ENCODE data around the gene SLC17A3.

Gene SLC17A3, protein sequence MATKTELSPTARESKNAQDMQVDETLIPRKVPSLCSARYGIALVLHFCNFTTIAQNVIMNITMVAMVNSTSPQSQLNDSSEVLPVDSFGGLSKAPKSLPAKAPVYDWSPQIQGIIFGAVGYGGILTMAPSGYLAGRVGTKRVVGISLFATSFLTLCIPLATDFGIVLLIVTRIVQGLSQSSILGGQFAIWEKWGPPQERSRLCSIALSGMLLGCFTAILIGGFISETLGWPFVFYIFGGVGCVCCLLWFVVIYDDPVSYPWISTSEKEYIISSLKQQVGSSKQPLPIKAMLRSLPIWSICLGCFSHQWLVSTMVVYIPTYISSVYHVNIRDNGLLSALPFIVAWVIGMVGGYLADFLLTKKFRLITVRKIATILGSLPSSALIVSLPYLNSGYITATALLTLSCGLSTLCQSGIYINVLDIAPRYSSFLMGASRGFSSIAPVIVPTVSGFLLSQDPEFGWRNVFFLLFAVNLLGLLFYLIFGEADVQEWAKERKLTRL

DNA sequence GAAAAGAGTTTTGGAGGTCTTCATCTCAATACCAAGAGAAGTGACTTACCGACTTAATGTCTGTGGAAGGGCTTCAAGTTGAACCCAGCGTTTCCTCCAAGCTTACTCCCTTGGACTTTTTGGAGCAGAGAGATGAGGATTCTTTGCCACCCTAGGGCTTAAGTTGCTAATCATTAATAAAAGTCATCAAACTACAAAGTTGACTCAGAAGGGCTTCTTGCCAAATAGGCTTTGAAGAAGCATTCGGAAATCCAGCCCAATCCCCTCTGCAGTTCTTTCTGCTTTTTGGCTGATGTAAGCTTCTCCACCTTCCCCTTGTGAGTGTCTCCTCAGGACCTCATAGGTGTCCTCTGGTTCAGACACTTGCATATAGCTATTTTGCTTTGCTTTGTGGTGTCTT lies at the start of gene SLC17A3:
SLC17A3 (minus strand) TSS at position 126 of the 400 bp plus-strand sequence. CDS start 5,856 bp downstream, outside the sequence.
- DNase-seq (ENCODE audit: low spot score), result no peak

DNA sequence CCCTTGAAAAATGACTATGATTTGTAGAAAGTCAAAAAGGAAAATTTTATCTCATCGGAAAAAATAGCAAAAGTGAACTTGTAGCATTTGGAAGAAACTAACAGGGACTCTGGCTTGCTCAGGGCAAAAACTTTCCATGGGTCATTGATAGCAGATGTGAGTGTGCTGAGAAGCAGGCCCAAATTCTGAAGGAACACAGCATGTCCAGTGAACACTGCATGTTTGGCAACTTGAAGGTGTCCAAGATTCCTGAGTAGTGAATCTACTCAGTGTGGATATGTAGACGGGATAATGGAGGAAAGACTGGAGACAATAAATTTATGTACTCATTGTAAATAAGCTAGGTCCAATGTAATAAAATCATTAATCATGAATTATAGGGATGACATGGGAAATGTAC lies 48.3 kb upstream of the SLC17A3 start:
- DNase-seq (ENCODE audit: low spot score), result no peak

DNA sequence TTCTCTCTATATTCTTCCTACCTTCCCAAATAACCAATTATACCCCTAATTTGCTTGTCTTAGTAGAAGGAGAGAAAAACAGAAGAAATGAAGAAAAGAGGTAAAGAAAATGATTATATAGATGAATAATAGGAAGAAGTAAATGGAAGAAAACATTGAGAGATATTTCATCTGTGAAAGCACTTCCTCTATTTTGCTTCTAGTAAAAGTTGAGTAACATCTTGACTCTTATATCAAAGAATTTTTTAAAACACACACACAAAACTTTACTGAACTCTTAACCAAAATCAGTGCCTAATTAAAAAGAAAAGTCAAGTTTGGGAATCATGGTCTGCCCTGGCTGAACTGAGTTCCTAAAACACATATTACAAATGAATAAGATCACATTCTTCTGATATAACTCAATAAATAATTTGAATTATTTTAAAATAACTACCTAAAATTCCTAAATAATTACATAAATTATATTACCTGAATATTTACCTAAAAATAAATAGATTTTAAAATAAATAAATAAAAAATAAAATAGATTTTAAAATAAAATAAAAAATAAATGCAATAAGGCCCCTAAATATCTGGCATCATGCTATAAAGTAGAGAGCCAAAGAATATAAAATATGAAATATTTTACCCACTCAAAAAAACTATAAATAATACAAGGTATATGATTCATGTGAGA lies 47.6 kb upstream of the SLC17A3 start:
- DNase-seq (ENCODE audit: low spot score), result no peak

- DNase-seq (ENCODE audit: low spot score), result no peak
Measured at GRCh38 chr6:25919657-25920056, 45.6 kb upstream of the SLC17A3 start.

- no peak for DNase-seq (ENCODE audit: low spot score)
Measured at GRCh38 chr6:25918083-25918683, 44.1 kb upstream of the SLC17A3 start.

DNA sequence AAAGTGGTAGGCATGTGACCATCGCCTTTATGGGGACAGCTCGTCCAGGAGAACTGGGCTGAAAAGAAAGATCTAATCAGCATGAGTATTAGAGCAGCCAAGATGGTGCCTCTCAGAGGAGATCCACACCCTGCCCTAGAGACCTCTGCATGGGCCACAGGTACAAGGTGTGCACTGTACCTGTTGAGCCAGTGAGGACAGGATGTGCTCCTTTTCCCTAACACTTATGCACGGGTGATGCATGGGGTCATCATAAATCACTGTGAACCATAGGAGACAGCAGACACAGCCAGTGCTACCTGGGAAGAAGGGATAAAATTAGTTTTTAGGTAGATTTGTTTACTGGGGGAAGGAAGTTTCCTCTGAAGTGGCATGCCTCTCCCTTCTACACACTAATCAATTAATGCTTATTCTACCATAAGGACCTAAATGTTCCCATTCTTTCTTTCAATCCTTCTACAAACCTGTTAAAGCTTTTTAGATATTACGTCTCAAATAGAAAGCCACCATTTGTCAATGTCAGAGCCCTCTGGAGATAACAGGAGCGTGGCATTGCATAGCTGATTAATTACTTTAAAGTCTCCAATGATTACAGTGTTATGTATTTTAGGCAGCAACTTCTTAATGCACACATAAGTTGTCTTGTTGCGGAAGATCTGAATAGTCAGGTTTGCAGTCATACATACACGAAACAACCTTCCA lies 42.9 kb upstream of the SLC17A3 start:
- DNase-seq (ENCODE audit: low spot score), result no peak

DNA sequence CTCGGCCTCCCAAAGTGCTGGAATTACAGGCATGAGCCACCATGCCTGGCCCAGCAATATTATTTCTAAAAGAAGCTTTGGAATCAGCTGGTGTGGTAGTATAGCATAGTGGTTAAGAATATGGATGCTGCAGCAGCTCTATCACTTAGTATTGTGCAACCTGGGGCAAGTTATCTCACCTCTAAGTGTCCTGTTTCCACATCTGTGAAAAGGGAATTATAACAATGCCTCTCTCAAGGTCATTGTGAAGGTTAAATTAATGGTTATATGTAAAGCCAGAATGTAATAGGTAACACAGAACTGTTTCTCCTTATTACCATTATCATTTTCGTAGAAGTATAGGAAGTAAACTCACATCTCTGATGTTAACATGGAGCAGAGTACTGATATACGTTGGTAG lies 42.3 kb upstream of the SLC17A3 start:
- no peak for DNase-seq (ENCODE audit: low spot score)

- no peak for DNase-seq (ENCODE audit: low spot score)
Measured at GRCh38 chr6:25913741-25914140, 39.7 kb upstream of the SLC17A3 start.

GRCh38 chr6:25911351-25911750 lies 37.3 kb upstream of the SLC17A3 start:
- no peak for DNase-seq (ENCODE audit: low spot score)

DNA sequence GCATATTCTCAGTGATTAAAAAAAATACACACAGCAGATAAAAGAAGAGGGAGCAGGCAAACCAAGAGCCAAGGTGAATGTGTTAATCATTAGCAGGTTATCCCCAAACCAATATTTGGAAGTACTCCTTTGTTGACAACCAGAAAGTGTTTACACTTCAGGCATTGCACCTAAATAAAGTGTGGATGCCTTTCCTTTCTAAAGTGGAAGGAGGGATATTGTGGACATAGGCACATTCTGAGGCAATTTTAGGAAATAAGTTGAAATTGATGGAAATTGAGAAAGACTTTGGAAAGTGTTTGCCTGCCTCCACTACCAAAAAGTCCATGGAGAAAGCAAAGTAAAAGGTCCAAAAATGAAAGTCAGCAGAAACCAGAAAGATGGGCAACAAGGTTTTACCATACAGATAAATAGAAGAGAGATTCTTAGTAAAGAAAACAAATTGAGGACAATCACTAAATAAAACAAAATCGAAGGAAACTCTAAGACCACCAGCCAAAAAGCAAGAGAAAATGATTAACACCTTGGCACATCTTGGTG lies 33.5 kb upstream of the SLC17A3 start:
- DNase-seq (ENCODE audit: low spot score), result no peak

DNA sequence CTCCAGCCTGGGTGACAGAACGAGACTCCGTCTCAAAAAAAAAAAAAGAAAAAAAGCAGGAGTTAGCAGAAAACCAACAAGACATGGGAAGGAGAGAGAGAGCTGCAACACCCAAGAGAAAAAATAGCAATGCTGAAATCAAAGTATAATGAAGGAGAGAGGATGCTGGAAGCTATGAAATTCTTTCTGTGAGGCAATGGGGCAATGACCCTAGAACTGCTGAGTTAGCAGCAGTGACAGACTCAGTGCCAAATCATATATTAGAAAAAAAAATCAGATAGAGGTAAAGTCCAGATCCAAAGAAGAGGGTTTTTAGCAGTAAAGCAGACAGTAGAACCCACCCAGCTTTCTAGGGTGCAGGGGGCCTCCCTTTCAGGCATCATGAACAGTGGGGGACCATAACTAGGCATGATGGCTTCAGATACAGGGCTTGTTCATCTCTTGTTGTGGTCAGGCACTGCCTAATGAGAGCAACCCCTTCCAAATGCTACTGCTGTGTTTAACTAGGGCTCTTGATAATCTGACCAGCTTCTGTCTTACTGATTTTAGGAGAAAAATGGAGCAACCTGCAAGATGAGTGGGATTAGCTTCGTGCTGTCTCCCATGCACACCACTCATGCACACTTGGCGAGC lies 29.5 kb upstream of the SLC17A3 start:
- DNase-seq (ENCODE audit: low spot score), result no peak

GRCh38 chr6:25902071-25902470 lies 28.0 kb upstream of the SLC17A3 start:
- no peak for DNase-seq (ENCODE audit: low spot score)

GRCh38 chr6:25900843-25901242 lies 26.8 kb upstream of the SLC17A3 start:
- DNase-seq (ENCODE audit: low spot score), result no peak

GRCh38 chr6:25899580-25900408 lies 25.8 kb upstream of the SLC17A3 start:
- DNase-seq (ENCODE audit: low spot score), result no peak

- DNase-seq (ENCODE audit: low spot score), result no peak
Measured at GRCh38 chr6:25899123-25899522, 25.1 kb upstream of the SLC17A3 start.

DNA sequence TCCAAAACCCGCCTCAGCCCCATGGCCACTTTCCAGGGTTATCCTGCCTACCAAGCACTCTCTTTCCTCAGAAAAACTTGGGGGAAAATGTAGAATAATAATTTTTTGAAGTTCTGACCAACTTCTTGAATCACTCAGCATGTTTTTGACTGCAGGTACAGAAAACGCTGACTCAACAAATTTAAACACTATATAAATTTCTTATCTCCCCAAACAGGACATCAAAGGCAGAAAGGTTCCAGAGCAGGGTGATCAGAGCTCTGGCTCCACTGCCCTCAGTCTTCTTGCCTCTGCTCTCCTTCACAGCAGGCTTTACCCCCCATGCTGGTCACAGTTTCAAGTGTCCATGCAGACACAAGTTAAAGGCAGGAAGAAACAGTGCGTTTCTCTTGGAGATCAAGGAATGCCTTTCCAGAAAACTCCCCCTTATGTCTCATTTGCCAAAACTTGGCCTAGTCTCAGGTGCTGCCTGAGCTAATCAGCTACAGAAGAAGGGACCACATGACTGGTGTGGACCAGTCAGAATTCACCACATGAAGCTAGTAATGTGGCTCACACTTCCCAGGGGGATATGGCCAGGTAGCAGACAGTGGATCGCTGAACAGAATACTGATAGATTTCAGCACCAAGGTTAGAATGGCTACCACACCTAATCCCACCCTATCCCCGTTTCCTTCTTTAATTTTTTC lies 24.4 kb upstream of the SLC17A3 start:
- DNase-seq (ENCODE audit: low spot score), result no peak

DNA sequence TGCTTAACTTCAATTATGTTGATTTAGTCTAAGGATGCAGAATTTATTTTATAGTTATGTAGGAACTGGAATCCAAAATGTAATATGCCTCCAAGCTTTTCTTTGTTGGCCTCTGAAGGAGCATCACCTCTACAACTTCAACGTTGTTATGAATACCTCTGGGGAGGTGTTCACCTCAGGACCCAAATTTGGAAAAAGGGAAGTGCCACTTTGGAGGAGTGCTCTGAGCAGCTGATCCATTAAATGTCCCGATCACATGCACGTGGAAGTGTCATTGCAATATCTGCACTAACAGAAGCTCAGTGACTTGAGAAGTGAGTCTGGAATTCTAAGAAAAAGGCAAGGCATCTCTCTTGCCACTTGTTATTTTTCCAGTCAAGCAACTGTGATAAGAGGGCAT lies 22.2 kb upstream of the SLC17A3 start:
- DNase-seq (ENCODE audit: low spot score), result no peak

- DNase-seq (ENCODE audit: low spot score), result no peak
Measured at GRCh38 chr6:25895771-25896170, 21.7 kb upstream of the SLC17A3 start.

- DNase-seq (ENCODE audit: low spot score), result no peak
Measured at GRCh38 chr6:25893778-25894177, 19.7 kb upstream of the SLC17A3 start.

DNA sequence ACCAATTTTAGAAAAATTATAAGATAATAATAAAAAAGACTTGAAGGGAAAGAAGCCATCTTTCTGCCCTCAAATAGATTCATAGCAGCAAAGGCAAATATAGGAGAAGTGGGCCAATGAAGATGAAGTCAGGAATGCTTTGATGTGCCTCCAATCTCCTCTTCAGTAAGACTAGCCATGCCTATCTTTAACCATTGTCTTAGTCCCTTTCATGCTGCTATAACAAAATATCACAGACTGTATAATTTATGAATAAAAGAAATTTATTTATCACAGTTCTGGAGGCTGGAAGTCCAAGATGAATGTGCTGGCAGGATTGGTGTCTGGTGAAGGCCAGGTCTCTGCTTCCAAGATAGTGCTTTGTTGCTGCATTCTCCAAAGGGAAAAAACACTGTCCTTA lies 18.8 kb upstream of the SLC17A3 start:
- no peak for DNase-seq (ENCODE audit: low spot score)
